ENCODE data around the gene OSBPL3.
A peak's percentile ranks its signal among the peaks of the same experiment; 100 is the strongest.

Gene OSBPL3

GRCh38 chr7:24955313-24955712 is 24.7 kb downstream of the OSBPL3 start:
- no peak for DNase-seq (ENCODE audit: low spot score)

GRCh38 chr7:24952464-24952863 is 27.5 kb downstream of the OSBPL3 start:
- no peak for DNase-seq (ENCODE audit: low spot score)

- no peak for DNase-seq (ENCODE audit: low spot score)
Measured at GRCh38 chr7:24951441-24951980, 28.5 kb downstream of the OSBPL3 start.

DNA sequence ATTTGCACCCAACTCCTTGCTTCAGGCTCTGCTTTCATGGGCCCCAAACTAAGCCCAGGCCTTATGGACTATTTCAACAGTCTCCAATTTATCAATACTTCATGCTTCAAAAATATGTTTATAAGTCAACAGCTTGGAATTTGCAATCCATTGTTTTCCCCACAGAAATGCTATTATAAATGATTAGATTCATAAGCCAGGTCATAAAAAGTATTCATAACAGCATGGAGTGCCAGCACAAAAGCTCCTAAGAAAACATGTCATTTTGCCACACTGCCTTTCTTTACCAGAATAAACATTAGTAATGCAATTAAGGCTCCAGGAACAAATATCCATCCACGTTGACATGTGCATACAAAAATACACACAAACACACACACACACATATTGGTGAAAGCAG is 30.1 kb downstream of the OSBPL3 start:
- DNase-seq (ENCODE audit: low spot score): no peak

- no peak for DNase-seq (ENCODE audit: low spot score)
Measured at GRCh38 chr7:24948739-24949138, 31.2 kb downstream of the OSBPL3 start.

- no peak for DNase-seq (ENCODE audit: low spot score)
Measured at GRCh38 chr7:24946467-24946866, 33.5 kb downstream of the OSBPL3 start.

- DNase-seq (ENCODE audit: low spot score): no peak
Measured at GRCh38 chr7:24945899-24946298, 34.1 kb downstream of the OSBPL3 start.

DNA sequence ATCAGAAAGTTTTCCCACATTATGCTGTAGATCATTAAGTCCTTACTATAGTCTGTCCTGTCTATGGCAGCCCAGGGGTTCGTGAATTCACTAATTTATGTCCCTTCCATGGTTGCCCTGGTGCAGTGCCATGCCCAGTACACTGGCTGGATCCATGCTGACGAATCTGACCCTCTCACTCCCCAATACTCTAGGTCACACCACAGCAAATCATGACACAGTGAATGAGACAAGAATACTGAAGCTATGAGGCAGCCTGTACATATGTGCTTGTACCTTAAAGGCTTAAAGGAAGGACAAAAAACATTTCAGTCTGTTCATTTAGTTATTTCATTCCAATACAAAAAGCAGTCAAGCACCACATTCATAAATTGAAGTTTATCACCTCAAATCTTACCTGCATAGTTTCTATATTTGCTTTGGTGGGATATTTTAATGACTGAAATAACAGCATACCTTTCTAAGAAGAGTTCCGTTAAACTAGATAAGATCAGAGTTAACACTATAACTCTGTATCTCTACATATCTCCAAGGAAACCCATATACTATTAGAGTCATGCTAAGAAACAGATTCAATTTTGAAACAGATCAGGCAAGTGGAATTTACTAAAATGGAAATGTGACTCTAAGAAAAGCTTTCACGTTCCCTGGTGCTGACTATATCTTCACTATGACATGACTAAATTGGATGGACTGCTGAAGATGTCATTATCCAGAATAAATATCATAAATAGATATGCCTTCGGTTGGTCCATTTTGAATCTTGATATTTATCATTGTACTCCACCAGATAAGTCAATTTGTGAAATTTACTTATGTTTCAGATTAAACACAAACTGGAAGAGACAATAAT is 36.7 kb downstream of the OSBPL3 start:
- no peak for DNase-seq (ENCODE audit: low spot score)

DNA sequence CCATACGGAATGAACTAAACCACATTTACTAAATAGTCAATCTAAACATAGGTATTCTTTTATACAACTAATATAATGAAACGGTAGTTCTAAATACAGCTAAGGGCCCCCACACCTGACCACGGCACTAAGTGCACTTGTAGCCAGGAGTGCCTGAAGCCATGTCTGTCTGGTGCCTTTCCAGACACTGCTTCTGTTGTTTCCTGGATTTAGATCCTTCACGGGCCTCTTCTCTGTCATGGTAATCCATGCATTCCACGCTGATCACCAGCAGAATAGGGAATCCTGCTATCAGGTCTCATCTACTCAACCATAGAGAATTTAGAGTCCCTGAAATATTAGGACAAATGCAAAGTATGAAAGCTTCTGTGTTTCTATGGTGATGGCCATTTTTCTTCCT is 37.8 kb downstream of the OSBPL3 start:
- no peak for DNase-seq (ENCODE audit: low spot score)

DNA sequence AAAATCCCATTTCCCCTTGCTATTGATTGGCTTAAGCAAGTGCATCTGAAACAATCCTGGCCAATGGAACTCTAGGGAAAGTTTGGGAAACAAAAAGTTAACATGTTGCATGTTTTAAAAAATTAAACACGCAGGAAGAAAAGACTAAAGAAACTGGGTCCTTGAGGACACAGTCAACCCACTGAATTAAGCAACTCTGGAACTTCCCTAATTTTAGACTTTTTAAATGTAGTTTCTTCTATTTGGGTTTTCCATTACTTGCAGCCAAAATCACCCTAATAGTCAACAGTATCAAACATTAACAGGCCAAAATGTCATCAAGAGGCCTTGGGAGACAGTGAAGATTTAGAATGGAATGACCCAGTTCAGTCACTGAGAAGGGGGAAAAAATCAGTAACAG is 40.6 kb downstream of the OSBPL3 start:
- DNase-seq (ENCODE audit: low spot score): no peak

GRCh38 chr7:24936121-24936824 is 43.7 kb downstream of the OSBPL3 start:
- DNase-seq (ENCODE audit: low spot score): no peak

DNA sequence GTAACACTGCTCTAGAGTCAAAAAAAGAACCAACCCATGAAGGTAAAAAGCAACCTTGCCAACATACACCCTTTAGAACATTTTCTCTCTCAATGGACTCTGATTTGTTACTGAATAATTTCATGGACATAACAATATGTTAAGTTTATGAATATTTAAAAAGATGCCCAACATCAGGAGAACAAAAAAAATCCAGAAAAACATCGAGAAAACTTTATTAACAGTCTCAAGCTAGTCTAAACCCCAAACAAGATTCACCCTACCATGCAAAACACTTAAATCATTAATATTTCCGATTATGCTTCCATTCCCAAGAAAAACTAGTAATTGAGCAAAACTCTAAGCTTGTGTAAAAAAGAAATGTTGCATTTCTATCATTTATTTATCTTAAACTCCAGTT is 46.7 kb downstream of the OSBPL3 start:
- DNase-seq (ENCODE audit: low spot score): no peak

DNA sequence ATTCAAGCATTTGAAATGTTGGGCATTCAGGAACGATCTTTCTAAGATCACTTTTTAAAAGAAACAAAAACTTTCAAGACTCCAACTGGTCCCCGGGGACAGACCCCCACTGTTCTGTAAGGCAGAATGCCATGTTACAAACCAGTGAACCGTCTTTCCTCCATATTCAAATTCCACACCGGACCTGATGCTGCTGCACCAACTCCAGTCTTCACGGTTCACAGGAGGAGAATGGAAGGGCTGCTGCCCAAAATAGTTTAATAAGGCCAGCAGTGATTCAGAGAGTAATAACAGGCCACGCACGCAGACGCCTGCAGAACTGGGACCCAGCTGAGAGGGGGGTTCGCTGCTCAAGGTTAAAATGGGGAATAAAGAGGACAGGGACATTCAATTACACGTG is 47.2 kb downstream of the OSBPL3 start:
- DNase-seq (ENCODE audit: low spot score): no peak

GRCh38 chr7:24932389-24932788 is 47.6 kb downstream of the OSBPL3 start:
- DNase-seq (ENCODE audit: low spot score): no peak

- DNase-seq (ENCODE audit: low spot score): no peak
Measured at GRCh38 chr7:24931844-24932243, 48.1 kb downstream of the OSBPL3 start.

GRCh38 chr7:24930856-24931255 is 49.1 kb downstream of the OSBPL3 start:
- no peak for DNase-seq (ENCODE audit: low spot score)

DNA sequence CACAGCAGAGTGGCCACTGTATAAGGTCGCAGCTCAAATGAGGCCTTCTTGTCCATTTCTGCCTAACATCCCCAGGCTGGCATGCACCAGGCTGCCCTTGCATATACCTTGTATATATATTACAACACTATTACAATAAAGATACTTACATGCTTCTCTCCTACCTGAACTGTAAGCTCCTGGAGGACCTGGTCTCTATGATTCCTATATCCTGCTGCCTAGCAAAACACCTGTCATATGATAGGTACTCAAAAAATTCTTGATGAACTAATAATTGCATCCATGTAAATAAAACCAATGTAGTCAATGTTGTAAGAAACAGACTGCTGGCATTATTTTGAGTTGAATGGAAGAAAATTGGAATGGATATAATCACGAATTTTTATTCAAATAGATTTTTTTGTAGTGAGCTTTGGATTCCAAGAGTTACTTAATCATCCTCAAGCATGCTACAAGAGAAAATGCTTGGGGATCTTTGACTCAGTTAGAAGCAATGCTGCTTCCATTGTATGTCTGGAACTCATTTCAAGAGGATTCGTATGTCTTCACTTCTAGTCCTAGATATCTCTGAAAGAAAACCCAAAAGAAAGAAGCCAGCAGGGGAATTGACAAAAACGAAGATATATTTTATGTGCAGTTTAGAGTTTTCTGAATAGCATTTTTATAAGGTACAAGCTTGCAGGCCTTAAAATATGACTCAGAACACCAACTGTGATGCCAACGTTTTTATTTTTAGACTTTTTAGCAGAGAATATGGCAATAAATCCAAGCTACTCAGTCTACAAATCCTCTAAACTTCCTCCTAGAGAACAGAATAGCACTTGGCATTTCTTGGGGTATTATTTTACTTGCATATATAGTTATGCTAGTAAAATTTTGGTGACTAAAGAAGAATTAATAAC is 53.1 kb downstream of the OSBPL3 start:
- no peak for DNase-seq (ENCODE audit: low spot score)

GRCh38 chr7:24924375-24924774 is 55.6 kb downstream of the OSBPL3 start:
- peak; percentile 36 for DNase-seq (ENCODE audit: low spot score)

DNA sequence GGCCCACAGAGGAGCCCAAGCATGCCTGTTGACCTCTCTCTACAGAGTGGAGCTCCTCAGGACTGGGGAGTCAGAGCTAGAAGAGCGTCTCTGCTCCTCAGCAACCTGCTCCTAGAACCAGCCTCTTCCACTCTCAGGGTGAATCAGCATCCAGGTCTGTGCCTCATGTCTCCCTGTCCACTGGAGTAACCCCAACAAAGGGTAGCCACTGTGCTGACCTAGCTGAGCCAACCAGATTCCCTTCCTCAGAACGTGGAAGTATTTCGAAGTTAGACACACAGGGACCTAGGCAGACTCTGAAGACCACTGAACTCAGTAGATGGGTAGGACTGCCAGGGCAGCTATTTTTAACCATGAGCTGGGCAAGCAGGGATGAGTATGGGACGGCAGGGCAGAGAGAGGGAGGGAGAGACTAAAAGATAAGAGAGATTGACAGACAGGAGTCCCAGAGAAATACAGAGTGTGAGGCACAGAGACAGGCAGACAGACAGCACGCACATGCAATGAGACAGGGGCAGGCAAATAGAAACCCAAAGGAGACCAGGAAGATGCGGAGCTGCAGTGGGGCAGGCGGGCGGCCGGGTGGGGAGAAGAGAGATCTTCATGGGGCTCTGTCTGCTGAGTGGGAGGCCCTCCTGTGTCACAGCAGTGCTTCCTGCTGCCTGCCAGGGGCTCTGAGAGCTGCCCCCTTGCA is 56.7 kb downstream of the OSBPL3 start:
- no peak for DNase-seq (ENCODE audit: low spot score)

DNA sequence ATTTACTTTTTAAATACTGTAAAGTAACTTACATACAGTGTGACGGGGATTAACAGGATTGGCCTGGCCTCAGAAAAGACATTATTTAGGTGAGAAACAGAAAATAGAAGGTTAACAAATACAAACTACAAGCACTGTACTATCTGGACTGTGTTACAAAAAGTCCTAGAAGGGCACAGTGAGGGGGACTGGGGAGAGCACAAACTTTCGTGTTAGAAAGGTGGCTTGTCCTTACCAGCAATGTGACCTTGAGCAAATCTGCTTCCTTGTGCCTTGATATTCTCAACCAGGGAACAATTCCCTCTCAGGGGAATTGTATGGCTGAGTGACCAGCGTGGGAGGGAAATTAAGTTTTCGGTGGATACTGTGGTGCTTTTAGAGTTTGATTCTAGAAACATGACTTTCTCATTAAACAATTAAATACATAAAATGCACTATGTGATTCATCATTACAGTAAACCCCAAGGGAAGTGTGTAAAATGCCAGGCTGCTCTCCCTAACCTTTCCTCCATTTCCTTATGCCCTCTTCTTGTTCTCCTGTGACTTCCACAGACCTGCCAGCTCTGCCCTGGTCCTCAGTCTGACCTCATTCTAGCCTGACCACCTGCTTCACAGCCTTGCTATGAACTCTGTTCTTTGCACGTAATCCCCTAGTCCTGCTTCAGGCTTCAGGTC is 57.7 kb downstream of the OSBPL3 start:
- DNase-seq (ENCODE audit: low spot score): no peak

DNA sequence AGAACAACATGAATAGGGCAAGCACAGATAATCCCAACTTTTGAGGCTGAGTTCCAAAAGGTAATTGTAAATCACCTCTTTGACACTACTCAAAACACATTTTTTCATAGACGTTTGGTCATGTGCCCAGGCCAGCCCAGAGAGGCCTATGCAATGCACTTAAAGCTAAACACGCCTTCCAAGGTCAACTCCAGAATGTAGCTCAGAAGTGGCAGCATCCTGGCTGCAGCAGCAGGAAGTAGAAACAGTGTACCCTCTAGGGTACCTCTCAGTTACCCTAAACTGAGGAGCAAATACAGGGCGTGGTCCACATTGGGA is 58.7 kb downstream of the OSBPL3 start:
- DNase-seq (ENCODE audit: low spot score): no peak
